Fibroblast of skin of abdomen (primary cell): ENCODE measurements around the gene BRD3. TPM values are rescaled to one million over a fixed set of nuclear protein-coding genes. Genes with fewer than 3 reads are reported as not detected.
"Not testable (repeated sequence)": the region's sequence is repeated elsewhere in the genome, so short reads cannot be mapped to it uniquely, and the experiment has no call there.

Experiments used
- DNase-seq: peaks from one replicate; pipeline ENCODE4 v3.0.0-alpha.2; 2013
- polyA plus RNA-seq, 2 experiments: library from polyadenylated mRNA; unstranded; fragments of 120-200 nt; gene quantifications; one replicate each; pipeline ENCODE4 v1.2.1, GENCODE V29; 2013; ENCODE audit not compliant: insufficient read length in 2 of 2

BRD3 gene
- polyA plus RNA-seq (2013, experiment 1 of 2; ENCODE audit: insufficient read length), result 28.2 TPM
- polyA plus RNA-seq (2013, experiment 2 of 2; ENCODE audit: insufficient read length), result 26.6 TPM

DNA sequence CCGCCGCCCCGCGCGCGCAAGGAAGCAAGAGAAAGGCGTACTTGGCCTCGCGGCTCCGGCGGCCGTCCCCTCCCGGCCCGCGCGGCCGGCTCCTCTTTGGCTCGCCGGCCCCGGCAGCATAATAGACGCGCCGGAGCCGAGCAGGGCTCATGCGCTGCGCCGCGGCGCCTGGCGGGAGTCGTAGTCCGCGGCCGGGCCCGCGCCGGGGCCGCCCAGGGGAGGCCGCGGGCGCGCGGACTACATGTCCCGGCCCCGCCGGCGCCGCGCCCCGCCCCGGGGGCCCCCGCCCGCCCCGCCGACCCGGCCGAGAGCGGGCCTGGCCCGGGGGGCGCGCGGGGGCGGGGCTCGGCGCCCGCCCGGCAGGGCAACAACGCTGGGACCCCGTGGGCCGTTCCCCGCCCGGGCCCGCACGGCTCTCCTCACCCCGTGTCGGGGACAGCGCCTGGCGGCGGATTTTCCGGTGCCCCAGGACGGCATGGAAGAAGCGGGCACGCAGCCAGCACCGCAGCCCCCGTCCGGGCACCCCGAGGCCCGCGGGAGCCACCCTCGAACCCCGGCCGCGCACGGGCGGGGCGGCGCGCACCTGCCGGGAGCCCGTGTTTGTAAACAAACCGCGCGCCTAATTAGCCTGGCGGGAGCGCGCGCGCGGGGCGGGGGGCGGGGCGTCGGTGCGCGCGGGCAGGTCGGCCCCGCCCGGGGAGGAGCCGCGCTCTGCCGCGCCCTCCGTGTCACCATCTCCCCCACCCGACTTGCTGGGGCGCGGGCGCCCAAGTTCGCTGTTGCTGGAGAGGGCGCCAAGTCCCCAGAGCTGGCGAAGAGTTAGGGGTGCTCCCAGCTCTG lies at the start of gene BRD3:
Gene BRD3, minus strand, starts transcription at position 123 of the 840 bp plus-strand sequence. CDS start 14,549 bp downstream, outside the sequence.
- DNase-seq, result peak; percentile 92

DNA sequence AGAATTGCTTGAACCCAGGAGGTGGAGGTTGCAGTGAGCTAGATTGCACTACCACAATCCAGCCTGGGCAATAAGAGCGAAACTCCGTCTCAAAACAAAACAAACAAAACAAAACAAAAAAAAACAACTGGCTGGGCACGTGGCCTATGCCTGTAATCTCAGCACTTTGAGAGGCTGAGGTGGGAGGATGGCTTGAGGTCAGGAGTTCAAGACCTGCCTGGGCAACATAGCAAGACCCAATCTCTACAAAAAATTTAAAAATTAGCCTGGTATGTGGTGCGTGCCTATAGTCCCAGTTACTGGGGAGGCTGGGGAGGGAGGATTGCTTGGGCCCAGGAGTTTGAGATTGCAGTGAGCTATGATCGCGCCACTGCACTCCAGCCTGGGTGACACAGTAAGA lies 44.7 kb upstream of the BRD3 start:
- no peak for DNase-seq

- no peak for DNase-seq
These were observed 43.2 kb upstream of the BRD3 start for GRCh38 chr9:134111064-134111463.

DNA sequence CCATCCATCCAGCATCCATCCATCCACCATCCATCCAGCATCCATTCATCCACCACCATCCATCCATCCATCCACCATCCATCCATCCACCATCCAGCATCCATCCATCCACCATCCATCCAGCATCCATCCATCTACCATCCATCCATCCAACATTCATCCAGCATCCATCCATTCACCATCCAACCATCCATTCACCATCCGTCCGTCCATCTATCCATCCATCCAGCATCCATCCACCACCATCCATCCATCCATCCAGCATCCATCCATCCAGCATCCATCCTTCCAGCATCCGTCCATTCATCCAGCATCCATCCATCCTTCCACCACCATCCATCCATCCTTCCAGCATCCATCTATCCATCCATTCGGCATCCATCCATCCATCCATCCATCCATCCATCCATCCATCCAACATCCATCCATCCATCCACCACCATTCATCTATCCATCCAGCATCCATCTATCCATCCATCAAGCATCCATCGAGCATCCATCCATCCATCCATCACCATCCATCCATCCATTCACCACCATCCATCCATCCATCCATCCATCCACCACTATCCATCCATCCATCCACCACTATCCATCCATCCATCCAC lies 35.7 kb upstream of the BRD3 start:
- DNase-seq, result no peak

- no peak for DNase-seq
These were observed 33.9 kb upstream of the BRD3 start for GRCh38 chr9:134101623-134102149.

DNA sequence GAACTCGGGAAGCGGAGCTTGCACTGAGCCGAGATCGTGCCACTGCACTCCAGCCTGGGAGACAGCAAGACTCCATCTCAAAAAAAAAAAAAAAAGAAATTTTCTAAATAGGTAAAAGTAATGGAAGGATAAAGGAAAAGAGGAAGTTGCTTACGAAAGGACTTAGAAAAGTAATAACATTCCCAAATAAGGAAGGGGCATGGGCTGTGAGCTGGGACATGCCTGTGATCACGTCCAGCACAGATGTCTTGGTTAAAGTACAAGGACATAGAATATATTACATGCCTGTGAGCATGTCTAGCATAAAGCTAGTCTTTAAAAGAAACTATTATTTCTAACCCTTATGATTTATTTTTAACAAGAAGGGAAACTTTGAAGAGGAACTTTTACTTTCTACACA lies 33.3 kb upstream of the BRD3 start:
- not testable (repeated sequence) for DNase-seq

DNA sequence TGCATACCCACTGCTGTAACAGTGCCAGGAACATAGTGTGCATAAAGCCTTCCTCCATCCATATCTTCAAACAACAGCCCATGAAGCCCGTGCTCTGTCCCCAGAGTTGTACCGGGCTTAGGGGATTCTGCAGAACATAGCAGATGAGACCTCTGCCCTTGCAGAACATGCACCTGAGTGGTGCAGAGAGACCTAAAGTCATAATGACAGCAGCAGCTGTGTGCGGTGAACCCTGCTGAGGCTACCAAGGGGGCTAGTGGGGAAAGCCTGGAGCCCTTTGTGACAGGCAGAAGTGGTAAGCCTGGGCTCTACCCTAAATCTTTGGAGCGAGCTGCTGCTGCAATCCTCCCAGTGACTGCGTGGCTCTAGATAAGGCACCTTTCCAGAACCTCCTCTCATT lies 32.2 kb upstream of the BRD3 start:
- DNase-seq, result no peak

GRCh38 chr9:134099123-134099761 lies 31.4 kb upstream of the BRD3 start:
- no peak for DNase-seq

GRCh38 chr9:134089972-134090371 lies 22.1 kb upstream of the BRD3 start:
- DNase-seq, result no peak

DNA sequence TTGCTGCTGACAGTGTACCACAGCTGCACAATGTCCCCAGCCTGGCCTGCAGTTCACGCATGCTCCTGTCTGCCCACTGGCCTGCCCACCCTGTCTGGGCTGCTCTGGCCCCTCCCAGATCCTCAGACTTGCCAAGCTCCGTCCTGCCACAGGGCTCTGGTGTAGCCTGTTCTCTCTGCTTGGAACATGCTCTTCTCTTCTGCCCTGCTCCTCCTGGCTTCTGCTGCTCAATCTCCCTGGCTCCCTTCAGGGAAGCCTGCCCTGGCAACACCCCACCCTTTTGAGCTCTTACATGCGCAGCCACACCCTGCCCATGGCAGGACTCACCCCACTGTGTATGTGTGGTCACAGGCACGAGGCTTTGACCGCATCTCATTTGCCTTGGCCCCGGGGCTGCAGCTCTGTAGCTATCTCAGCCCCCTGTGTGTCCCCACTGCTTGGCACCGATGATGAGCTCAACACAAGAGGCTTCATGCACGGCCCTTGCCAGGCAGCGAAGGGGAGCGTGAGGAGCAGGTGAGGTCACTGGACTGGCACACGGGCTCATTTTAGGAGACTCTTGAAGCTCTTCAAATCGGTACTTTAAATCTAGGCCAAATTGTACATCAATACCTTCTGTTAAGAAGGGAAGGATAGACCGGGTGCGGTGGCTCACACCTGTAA lies 20.4 kb upstream of the BRD3 start:
- no peak for DNase-seq

GRCh38 chr9:134085674-134086073 lies 17.8 kb upstream of the BRD3 start:
- no peak for DNase-seq

DNA sequence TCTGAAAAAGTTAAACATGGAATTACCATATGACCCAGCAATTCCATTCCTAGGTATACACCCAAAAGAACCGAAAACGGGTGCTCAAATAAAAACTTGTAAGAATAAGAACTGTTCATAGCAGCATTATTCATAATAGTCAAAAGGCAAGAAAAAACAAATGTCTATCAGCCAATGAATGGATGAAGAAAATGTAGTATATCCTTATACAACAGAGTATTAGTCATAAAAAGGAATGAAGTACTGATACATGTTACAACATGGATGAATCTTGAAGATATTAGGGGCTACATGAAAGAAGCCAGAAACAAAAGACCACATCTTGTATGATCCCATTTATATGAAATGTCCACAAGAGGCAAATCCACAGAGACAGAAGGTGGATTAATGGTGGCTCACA lies 15.6 kb upstream of the BRD3 start:
- DNase-seq, result no peak

- DNase-seq, result no peak
These were observed 8.8 kb upstream of the BRD3 start for GRCh38 chr9:134076644-134077043.

DNA sequence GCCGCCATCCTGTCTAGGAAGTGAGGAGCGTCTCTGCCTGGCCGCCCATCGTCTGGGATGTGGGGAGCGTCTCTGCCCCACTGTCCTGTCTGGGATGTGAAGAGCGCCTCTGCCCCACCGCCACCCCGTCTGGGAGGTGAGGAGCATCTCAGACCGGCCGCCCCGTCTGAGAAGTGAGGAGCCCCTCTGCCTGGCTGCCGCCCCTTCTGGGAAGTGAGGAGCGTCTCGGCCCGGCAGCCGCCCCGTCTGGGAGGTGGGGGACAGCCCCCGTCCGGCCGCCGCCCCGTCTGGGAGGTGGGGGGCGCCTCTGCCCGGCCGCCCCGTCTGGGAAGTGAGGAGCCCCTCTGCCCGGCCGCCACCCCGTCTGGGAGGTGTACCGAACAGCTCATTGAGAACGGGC lies 7.9 kb upstream of the BRD3 start:
- DNase-seq, result not testable (repeated sequence)

GRCh38 chr9:134073500-134073899 lies 5.7 kb upstream of the BRD3 start:
- DNase-seq, result no peak

GRCh38 chr9:134072683-134073082 lies 4.9 kb upstream of the BRD3 start:
- not testable (repeated sequence) for DNase-seq

GRCh38 chr9:134071149-134071548 lies 3.3 kb upstream of the BRD3 start:
- no peak for DNase-seq

GRCh38 chr9:134069480-134070399 lies 1.9 kb upstream of the BRD3 start:
- DNase-seq, result no peak

GRCh38 chr9:134068744-134069479 lies 1.1 kb upstream of the BRD3 start:
- DNase-seq, result no peak

DNA sequence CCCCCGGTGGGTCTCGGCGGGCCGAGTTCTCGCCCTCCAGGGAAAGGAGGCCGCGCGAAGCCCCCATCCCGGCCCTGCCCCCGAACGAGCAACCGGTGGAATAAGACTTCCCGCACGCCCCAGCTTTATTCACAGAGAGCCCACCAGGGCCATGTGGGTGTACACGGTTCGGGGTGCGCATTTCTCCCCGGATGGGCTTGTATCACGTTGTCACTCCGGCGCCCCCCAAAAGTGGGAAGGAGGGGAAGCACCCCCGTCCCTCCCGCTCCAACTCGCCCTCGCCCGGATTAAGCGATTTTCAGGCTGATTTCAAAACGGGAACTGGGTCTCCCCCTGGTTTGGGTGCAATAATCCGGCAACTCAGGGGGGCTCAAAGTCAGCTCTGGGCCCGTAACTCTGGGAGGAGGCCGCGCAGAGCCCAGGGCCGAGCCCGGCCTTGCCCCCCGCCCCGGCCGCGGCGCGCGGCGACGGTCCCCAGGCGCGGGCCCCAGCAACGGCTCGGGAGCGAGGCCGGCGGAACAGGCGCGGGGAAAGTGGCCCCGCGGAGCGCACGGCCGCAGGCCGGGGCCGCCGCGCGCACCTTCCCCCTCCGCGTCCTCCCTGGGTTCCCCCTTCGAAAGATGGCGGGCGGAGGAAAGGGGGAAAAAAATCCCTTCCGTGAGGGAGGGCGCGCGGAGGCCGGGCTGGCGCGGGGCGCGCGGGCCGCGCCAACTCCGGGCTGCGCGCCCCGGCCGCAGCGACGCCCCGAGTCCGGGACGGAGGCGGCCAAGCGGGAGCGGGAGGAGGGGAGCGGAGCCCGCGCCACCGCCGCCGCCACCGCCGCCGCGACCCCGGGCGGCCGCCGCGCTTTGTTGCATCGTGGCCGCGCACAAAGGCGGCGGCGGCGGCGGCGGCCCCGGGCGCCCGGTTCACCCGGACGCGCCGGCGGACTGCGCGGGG lies 644 bp downstream of the BRD3 start:
- DNase-seq, result peak; percentile 43
